CD4-positive, alpha-beta T cell treated with Interleukin-4 for 4 hours (primary cell): ENCODE measurements around the gene WDR27.
"Not testable (repeated sequence)": the region's sequence is repeated elsewhere in the genome, so short reads cannot be mapped to it uniquely, and the experiment has no call there.

Experiments used
- DNase-seq: peaks from one replicate; pipeline ENCODE4 v3.0.0-alpha.2; 2020

WDR27 gene

GRCh38 chr6:169469028-169469427, 232.8 kb downstream of the WDR27 start:
- no peak for DNase-seq

- not testable (repeated sequence) for DNase-seq
These were observed 234.1 kb downstream of the WDR27 start for GRCh38 chr6:169467755-169468154.

GRCh38 chr6:169466256-169466655, 235.6 kb downstream of the WDR27 start:
- DNase-seq, result not testable (repeated sequence)

- no peak for DNase-seq
These were observed 244.1 kb downstream of the WDR27 start for GRCh38 chr6:169457762-169458161.

GRCh38 chr6:169456840-169457239, 245.0 kb downstream of the WDR27 start:
- no peak for DNase-seq

- no peak for DNase-seq
These were observed 246.4 kb downstream of the WDR27 start for GRCh38 chr6:169455470-169455869.

- DNase-seq, result no peak
These were observed 247.0 kb downstream of the WDR27 start for GRCh38 chr6:169454872-169455204.

GRCh38 chr6:169454204-169454871, 247.5 kb downstream of the WDR27 start:
- no peak for DNase-seq

GRCh38 chr6:169452869-169453620, 248.8 kb downstream of the WDR27 start:
- no peak for DNase-seq

GRCh38 chr6:169452117-169452868, 249.5 kb downstream of the WDR27 start:
- DNase-seq, result no peak

- no peak for DNase-seq
These were observed 250.6 kb downstream of the WDR27 start for GRCh38 chr6:169451065-169451838.

- no peak for DNase-seq
These were observed 251.7 kb downstream of the WDR27 start for GRCh38 chr6:169450097-169450496.

GRCh38 chr6:169449221-169449620, 252.6 kb downstream of the WDR27 start:
- no peak for DNase-seq

- no peak for DNase-seq
These were observed 255.9 kb downstream of the WDR27 start for GRCh38 chr6:169445661-169446581.

- no peak for DNase-seq
These were observed 256.6 kb downstream of the WDR27 start for GRCh38 chr6:169445227-169445626.

GRCh38 chr6:169441292-169441691, 260.5 kb downstream of the WDR27 start:
- no peak for DNase-seq

GRCh38 chr6:169439710-169440109, 262.1 kb downstream of the WDR27 start:
- no peak for DNase-seq

GRCh38 chr6:169434554-169434953, 267.3 kb downstream of the WDR27 start:
- DNase-seq, result not testable (repeated sequence)

- no peak for DNase-seq
These were observed 272.8 kb downstream of the WDR27 start for GRCh38 chr6:169429001-169429400.

GRCh38 chr6:169428532-169428931, 273.3 kb downstream of the WDR27 start:
- DNase-seq, result no peak

GRCh38 chr6:169427856-169428255, 274.0 kb downstream of the WDR27 start:
- no peak for DNase-seq

GRCh38 chr6:169426611-169427010, 275.2 kb downstream of the WDR27 start:
- no peak for DNase-seq
